ENCODE measurements around the gene TEX10. TPM values are rescaled to one million over a fixed set of nuclear protein-coding genes. Genes with fewer than 3 reads are reported as not detected.

TEX10 gene
- 13.3 and 17.5 TPM in 2 replicates for total RNA-seq

DNA sequence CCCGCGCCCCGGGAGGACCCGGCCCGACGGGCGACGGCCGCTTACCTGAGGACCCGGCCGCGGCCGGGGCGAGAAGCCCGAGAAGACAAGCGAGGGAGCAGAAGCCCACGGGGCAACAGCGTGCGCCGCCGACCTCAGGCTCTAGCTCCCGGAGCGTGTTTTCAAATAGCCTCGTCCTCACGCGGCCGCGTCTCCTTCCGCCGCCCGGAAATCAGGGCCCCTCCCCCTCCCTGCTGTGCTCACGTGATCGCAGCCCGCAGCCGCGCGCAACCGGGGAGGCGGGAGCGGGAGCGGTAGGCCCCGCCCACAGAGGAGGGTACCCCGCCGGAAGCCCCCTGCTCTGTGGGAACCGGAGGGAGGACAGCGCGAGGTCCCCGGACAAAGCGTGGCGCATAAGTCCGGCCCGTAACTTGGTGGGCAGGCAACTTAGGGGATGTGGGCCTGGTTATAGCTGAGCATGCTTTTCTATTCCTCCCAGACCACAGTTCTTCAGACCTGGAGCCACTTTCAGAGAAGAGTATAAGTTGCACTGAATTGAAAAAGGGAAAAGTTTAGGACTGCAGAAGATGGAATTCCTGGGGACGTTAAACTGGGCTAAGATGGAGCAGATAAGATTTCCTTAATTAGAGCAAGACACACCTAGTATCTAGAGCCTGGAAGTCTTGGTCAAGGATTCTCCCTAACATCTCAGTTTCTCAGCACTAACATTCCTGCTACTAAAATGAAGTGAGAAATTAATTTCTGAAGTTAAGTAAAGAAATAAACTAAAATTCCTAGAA lies at the start of gene TEX10:
Gene TEX10, minus strand, starts transcription at position 216 of the 779 bp plus-strand sequence. CDS start 3,579 bp downstream, outside the sequence.

Other genes with a start within 250 kb of the TEX10 start
- 27.1 and 31.6 TPM in 2 replicates for gene MSANTD3, start 74.2 kb upstream of the TEX10 start, total RNA-seq
- 2.5 and 3.7 TPM in 2 replicates for gene TMEFF1, start 120.2 kb upstream of the TEX10 start, total RNA-seq
- 0.12 and 1.2 TPM in 2 replicates for gene CAVIN4, start 225.1 kb upstream of the TEX10 start, total RNA-seq